Measurements from ENCODE around the gene EGFL6.
"Not testable (repeated sequence)": the region's sequence is repeated elsewhere in the genome, so short reads cannot be mapped to it uniquely, and the experiment has no call there.

The EGFL6 gene

DNA sequence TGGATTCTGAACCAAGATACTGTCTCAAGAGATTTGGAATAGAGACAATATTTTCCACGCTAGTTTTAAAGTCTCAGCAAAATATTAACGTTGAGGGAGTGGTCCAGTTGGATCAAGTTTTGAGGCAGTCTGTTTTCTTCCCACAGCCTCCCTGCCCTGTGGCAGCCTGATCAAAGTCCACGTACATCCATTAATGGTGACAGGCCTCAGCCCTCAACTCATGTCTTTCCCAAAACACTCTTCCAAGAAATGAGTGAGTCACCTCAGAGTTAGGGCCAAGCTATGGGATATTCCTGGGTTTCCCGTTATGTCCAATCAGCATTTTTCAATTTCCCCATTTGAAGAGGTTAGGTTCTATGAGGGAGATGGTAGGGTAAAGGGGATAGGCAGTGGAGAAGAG is 28.5 kb downstream of the EGFL6 start:
- no peak for DNase-seq

DNA sequence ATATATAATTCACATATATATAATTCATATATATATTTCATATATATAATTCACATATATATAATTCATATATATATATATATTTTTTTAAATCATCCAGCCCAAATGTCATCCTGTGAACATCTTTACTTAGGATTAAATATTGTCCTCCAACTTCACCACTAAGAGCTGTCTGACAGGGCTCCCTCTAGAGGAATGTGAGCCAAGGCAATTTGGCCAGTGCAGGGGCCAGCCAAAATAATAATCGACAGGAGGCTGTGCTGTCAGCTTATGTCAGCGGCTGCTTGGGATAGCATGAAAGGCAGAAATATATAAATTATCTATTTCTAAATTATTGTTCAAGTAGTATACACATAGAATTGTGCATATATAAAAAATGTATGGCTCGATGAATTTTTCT is 29.5 kb downstream of the EGFL6 start:
- DNase-seq: no peak

DNA sequence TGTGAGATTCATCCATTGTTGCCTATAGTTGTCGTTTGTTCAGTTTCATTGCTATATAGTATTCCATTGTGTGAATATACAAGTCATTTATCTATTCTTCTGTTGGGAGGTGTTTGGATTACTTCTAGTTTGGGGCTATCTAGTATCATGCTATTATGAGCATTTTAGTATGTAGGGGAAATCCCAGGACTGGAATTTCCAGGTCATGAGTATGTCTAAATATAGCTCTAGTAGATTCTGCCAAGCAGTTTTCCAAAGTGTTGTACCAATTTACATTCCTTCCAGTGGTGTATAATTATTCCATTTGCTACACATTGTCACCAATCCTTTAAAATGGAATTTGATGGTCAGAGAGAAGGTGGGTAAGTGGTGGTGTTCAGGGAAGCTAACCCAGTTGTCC is 30.1 kb downstream of the EGFL6 start:
- no peak for DNase-seq

DNA sequence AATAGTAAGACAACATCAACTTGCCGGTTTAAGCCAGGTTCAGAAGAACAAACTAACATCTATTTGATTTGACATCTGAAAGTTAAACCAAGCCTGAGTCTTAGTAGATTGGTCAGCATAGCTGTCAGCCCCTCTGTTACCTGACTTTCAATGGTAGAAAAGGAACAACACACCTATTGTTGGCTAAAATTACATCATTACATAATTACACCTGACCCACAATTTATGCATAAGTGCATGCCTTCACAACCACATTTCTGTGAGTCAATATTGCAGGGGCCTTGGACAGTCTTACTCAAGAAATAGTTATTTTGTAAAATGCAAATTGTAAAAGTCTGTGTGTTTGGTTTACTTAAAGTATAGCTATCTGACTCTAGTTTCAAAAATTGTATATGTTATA is 36.2 kb downstream of the EGFL6 start:
- no peak for DNase-seq

DNA sequence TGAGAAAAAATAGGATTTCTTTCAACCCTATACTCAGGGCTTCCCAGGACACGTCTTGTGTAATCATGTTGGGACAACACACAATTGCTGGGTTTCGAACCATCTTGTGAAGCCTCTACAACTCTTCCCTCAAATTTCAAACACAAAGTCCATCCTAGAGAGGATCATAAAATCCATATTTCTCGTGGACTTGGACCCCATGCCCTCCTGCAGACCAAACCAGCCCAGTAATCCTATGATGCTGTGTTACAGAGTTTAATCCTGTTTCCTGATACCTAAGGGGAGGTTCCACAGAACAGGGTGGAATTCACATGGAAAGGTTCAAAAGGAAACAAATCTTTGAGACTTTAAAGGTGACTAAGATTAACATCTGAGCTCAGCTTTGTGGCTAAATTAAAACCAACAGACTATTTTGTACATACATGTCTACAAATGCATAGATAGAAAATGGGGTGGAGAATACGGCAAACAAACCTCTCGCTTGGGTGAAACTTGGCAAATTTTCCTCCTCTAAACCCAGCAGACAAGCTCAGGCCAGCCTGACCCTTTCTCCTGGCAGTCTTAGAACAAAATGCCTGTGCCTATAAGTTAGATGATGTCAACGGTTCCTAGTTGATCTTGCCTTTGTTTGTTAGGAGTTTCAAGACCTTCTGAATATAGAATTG is 38.1 kb downstream of the EGFL6 start:
- no peak for DNase-seq

DNA sequence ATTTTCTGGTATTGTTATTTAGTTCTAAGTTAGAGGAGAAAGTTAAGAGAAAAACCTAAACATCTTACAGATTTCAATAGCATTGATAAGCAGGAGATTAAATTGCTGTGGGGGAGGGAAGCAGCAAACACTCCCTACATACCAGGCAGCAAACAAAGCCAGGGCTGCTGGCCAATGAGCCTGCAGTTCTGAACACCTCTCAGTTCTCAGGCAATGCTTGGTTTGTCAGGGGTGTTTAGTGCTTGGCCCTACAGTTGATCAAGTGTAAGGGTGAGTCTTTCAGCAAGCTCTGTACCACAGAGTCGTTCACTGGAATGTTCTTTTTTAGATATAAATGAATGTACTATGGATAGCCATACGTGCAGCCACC is 38.6 kb downstream of the EGFL6 start:
- DNase-seq: no peak

DNA sequence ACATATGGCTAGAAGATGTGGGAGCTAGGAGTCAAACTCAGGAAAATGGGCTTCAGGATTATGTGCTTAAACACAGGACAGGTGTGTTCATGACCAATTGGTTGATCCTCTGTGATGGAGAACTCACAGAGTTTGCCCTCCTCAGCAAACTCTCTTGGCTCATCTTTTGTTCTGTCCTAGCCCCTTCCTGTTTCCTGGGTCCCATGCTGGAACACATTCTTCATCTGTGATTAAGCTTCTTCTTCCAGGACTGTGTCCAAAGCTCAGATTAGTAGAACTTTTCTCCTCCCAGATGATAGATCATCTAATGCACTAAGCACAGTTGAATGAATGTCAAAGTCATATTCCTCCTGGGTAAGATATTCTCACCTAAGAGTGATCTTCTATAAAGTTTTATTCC is 44.8 kb downstream of the EGFL6 start:
- DNase-seq: no peak

DNA sequence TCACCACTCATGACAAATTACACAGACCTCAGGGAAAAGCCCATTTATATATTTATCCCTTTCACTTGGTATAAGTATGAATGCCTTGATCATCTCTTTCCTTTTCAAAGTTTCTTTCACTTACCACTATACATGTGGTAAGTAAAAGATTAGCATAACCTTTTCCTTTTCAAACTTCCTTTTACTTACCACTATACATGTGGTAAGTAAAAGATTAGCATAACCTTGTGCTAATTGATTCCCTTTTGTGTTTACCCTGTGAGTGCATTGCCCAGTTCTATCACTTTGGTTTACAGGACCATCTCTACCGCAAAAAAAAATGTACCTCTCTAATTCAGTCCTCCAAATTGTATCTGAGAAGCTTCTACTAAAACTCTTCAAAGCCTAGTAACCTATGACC is 50.8 kb downstream of the EGFL6 start:
- DNase-seq: no peak

DNA sequence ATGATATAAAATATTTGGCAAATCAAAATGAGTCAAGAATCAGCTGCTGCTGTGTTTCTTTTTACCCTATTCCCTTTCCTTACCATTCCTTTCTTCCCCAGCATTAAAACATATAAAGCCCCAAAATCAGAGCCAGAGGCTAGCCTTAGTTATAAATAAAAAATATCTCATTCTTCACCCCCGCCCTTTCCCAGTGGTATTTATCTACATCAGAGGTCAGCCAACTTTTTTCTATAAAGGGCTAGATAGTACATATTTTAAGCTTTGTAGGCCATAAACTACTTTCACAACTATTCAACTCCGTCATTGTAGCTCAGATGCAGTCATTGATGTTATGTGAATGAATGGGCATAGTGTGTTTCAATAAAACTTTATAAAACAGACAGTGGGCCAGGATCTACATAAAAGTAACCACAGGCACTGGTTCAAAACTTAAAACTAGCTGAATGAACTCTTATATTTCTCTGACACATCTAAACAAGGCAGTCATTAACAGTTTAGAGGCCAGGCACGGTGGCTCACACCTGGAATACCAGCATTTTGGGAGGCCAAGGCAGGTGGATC is 53.1 kb downstream of the EGFL6 start:
- no peak for DNase-seq

DNA sequence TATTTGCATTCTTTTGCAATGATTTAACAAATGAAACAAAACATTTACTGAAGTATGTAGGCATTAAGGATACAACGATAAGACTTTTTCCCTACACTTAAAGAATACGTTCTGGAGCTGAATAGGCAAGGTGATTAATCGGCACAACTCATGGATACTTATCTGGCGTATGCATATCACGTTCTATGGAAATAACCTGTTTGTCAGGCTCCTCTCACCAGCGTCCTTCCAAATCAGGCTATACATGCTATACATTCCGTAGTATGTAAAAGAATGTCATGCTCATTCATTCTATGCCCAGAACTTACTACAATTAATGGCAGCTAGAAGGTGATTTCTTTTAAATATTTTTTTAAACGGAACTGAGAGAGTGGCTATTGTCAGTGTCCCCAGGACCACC is 57.9 kb downstream of the EGFL6 start:
- no peak for DNase-seq

DNA sequence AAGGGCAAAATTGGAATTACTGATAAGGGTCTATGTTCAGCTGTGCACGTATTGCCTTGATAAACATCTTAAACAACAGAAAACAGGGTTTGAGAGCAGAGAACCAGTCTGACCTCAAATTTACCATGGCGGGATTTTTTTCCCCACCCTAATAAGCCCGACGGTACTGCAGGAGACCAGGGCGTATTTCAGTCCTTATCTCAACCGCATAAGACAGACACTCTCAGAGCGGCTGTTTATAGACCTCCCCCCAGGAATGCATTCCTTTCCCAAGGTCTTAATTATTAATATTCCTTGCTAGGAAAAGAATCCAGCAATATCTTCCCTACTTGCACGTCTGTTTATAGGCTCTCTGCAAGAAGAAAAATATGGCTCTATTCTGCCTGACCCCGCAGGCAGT is 67.8 kb downstream of the EGFL6 start:
- not testable (repeated sequence) for DNase-seq

DNA sequence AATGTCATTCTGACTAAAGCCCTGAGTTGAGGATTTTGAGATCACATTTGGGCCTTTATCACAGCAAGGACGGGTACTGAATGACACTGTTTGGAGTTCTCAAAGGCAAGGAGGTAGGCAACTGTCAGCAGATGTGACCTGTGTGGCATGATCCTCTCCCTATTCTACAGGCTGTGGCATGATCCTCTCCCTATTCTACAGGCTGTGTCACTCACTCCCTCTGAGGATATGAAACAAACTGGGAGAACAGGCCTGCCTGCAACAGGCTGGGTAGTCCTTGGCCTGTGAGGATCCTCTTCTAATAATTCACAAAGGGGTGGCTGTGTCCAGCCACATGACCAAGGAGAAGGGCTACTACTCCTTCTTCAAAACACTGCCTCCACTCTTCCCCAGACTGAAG is 68.6 kb downstream of the EGFL6 start:
- no peak for DNase-seq

DNA sequence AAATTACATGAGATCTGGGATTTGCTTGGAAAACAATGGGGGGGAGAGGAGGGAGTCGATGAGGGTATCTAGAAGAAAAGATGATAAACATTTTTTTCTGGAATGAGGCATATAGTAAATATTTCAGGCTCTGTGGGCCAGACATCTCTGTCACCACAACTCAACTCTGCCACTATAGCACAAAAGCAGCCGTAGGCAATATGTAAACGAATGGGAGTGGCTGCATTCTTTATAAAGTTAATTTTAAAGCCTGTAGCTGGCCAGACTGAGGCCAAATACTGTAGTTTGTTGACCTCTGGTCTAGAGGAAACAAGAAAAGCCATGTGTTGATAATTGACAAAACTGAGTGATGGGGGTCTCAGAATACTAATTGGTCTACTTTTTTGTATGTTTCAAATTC is 69.4 kb downstream of the EGFL6 start:
- no peak for DNase-seq

DNA sequence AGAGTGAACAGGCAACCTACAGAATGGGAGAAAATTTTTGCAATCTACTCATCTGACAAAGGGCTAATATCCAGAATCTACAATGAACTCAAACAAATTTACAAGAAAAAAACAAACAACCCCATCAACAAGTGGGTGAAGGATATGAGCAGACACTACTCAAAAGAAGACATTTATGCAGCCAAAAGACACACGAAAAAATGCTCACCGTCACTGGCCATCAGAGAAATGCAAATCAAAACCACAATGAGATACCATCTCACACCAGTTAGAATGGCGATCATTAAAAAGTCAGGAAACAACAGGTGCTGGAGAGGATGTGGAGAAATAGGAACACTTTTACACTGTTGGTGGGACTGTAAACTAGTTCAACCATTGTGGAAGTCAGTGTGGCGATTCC is 72.3 kb downstream of the EGFL6 start:
- DNase-seq: not testable (repeated sequence)

DNA sequence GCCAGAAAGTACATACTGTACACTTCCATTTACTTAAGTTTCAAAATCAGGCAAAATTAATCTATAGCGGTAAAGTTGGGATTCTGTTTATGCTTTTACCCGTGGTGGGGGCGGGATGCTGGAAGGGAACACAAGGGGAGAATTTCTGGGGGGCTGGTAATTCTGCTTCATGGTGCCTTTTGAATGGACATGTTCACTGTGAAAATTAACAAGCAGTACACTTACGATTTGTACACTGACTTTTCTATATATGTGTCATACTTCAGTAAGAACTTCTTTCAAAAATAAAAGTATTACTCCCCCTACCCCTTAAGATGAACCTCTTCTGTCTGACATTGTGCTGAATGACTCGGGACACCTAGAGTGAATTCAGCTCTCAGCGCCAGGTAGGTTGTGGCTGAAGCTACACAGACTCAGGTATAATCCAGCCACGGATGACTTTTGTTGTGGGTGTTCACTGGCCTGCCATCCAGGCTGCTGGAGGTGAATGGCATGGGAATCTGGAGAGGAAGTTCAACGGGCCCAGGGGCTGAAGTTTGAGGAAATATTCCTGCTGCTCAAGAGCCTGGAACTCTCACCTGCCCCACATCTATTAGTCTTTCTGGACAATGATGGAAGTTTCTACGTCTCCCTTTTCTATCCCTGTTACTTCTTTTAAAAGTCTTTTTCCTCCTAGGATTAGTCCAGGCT is 76.2 kb downstream of the EGFL6 start:
- no peak for DNase-seq

DNA sequence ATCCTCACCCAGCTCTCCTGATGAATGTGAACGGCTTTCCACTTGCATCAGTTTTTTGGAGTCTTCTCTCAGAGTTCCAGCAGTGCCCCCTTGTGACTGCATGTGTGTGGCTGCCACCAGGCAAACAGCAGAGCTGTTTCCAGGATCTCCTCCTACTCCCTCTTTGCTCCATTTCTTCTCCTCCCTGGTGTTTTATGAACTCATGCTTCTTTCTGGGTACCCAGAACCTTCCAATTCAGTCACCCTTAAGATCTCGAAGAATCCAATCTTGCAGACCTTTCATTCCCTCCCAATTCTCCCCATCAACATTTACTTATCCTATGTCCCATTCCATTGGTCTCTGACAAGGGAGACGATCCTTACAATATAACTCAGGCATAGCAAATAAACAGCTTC is 76.8 kb downstream of the EGFL6 start:
- no peak for DNase-seq

DNA sequence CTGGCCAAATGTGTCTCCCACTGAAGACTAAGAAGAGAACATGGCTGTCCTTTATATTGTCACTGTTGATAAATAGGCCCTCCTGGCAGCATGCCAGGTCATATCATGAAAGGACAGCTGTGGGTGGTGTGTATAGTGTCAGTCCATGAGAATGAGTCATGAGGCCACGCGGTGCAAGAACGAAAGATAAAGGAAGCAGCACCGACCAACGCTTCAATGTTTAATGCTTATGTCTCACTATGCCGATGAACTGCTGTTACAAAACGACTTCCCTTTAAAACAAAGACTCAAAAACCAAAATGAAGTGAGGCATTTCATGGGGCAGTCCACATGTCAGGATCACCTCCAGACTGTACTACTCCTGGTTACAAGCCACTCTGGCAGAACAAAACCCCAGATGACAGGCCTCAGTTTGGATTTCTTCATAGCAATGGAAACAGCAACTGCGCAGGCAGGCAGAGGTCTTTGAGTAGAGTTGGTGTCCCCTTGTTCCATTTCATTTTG is 78.4 kb downstream of the EGFL6 start:
- peak; percentile 32 for DNase-seq

DNA sequence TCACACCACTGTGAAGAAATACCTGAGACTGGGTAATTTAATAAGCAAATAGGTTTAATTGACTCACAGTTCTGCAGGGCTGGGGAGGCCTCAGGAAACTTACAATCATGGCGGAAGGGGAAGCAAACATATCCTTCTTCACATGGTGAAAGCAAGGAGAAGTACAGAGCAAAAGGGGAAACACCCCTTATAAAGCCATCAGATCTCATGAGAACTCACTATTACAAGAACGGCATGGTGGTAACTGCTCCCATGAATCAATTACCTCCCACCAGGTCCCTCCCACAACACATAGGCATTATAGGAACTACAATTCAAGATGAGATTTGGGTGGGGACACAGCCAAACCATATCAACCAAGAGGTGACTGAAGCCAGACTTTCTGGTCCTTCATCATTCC is 78.9 kb downstream of the EGFL6 start:
- DNase-seq: not testable (repeated sequence)

DNA sequence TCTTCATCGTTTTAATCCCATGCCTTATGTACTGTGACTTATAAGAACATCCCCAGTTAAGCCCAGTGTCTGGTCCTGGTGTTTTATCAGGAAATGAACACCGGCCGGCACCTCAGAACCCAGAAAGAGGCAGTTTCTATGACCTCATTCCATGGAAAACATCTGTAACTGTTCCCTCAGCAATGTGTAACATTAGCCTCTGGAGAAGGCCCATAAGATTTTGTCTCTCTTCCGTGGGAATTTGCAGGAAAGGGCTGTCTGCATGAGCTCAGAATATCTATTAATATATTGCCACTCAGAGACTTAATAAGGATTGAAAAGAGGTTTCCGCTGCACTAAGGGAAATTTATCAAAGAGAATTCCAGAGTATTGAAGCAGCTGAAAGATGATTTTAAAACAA is 80.4 kb downstream of the EGFL6 start:
- no peak for DNase-seq

DNA sequence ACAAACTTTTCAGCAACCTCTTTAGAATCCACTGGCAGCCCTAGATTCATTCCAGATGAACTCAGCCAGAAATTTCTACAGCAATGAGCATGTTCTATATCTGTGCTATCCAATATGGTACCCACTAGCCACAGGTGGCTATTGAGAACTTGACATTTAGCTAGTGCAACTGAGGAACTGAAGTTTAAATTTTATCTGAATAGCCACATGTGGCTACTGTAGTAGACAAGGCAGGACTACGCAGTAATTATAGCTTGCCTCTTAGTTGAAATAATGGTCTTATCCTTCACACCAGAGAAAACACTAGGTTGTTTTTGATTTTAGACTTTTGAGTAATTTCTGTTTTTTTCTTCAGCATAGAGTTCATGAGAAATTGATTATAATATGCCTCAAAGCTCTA is 80.9 kb downstream of the EGFL6 start:
- DNase-seq: no peak

DNA sequence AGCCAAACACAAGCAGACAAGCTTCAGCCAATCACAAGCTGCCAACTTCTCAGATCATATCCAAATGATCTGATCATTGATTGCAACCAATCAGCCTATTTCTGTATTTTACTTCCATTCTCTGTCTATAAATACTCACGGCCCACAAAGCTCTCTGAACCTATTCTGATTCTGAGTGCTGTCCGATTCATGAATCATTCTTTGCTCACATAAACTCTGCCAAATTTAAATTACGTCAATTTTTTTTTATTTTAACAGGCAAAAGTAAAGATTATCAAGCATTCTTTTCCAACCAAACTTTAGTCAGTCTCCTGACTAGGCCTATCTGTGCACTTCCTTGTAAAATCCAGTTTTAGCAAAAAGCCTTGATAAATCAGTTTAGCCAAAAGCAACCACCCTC is 81.7 kb downstream of the EGFL6 start:
- no peak for DNase-seq

DNA sequence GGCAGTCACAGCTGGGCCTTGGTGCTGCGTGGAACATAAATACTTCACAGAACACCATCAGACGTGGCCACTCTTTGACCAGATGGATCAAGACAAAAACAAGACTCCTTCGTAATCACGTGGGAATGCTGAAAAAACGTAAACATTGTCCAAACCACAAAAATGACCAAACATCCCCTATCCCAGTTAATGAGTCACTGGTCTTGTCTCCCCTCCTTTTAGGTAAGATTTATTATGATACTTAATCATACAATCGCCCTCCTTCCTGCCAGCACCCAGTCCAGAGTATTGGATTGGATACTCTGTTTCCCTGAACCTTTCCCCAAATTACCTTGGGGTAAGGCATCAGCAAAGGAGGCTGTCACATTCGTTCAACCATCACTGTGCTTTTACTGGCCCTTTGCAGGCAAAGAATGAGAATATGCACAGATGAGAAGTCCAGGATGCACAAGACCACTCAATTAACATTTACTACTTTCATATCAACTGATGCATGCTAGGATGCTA is 82.9 kb downstream of the EGFL6 start:
- no peak for DNase-seq

DNA sequence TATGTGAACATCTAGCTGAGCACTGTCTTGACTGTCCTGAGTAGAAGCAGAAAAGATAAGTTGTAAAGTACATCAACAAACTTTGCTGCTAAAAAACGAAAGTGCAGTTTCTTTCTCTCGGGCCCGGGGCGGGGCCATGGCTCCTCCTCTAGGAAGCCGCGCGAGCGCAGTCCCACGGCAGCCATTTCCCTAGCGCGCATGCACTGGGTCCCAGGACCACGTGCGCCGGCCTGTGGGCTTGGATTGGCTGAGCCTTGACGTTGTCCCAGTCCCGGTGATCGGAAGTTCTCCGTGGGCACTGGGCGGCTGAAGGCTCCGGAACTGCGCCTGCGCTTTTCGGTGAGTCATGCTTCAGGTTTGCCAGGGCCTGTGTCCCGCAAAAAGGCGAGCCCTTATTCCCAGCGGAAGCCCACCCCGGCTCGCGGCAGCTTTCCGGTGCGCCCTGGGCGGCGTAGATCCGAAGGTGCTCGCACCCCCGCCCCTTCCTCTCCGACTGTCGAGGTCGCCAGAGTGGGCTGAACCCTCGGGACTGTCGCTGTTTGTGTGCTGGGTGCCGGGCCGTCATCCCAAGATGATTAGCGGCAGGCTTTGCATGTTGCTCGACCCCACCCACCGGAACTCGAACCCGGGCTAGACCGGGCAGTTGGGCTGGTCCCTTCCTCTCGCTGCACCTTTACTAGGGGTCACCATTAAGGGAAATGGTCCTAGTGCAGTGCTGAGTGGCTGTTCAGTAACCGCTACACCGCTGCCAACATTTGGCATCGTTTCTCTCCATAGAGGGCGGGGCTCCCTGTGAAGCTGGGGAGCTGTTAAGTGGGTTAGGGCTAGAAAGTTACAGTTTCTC is 83.7 kb downstream of the EGFL6 start, which contains the start of gene TCEANC:
TSS of gene TCEANC (plus strand) at position 292 of the 844 bp plus-strand sequence. CDS start 9,368 bp downstream, outside the sequence.
- peak; percentile 87 for DNase-seq

Data from activated CD4-positive, alpha-beta T cell treated with anti-CD3 and anti-CD28 coated beads for 1 hour (primary cell).